Loucy (cell line): ENCODE data around the gene DNAJB6.

Source experiments
- H2AFZ ChIP-seq: fragments of 200-600 bp; sonication (generic); 2 replicates; pipeline ENCODE4 v1.6.0; 2016; ENCODE audit warnings: antibody characterized with exemption, mild to moderate bottlenecking, low read length, moderate library complexity
- H3F3A ChIP-seq: fragments of 200-600 bp; 2 replicates; pipeline ENCODE4 v1.6.0; 2016; ENCODE audit warnings: antibody characterized with exemption, low read depth, mild to moderate bottlenecking
- H3K27me3 ChIP-seq: fragments of 200-600 bp; sonication (generic); 2 replicates; pipeline ENCODE4 v1.6.1; 2014; ENCODE audit warnings: low read length, mild to moderate bottlenecking; ENCODE audit not compliant: insufficient read depth, poor library complexity, severe bottlenecking
- H3K36me3 ChIP-seq: fragments of 200-600 bp; sonication (generic); 2 replicates; pipeline ENCODE4 v1.6.1; 2016; ENCODE audit warnings: low read length; ENCODE audit not compliant: insufficient read depth
- H3K4me1 ChIP-seq: fragments of 200-600 bp; sonication (generic); 2 replicates; pipeline ENCODE4 v1.5.1; 2014; ENCODE audit warnings: low read length, mild to moderate bottlenecking; ENCODE audit not compliant: insufficient read depth, poor library complexity, severe bottlenecking
- H3K4me2 ChIP-seq: fragments of 200-600 bp; sonication (generic); 2 replicates; pipeline ENCODE4 v1.6.0; 2014; ENCODE audit warnings: antibody characterized with exemption, low read length, low read depth, mild to moderate bottlenecking; ENCODE audit not compliant: poor library complexity, severe bottlenecking
- H3K4me3 ChIP-seq: fragments of 200-600 bp; sonication (generic); 2 replicates; pipeline ENCODE4 v1.5.1; 2014; ENCODE audit warnings: low read length, mild to moderate bottlenecking, mixed read lengths; ENCODE audit not compliant: poor library complexity, severe bottlenecking
- H3K79me2 ChIP-seq: fragments of 200-600 bp; sonication (generic); 2 replicates; pipeline ENCODE4 v1.6.1; 2014; ENCODE audit warnings: low read length; ENCODE audit not compliant: insufficient read depth
- H3K9ac ChIP-seq: fragments of 200-600 bp; sonication (generic); 2 replicates; pipeline ENCODE4 v1.6.0; 2014; ENCODE audit warnings: mild to moderate bottlenecking, low read depth, low read length, moderate library complexity; ENCODE audit not compliant: poor library complexity, severe bottlenecking
- H3K9me2 ChIP-seq: fragments of 200-600 bp; sonication (generic); replicated peaks from 2 replicates; pipeline ENCODE4 v1.6.1; 2016; ENCODE audit warnings: low read depth, low read length, mixed read lengths
- H3K9me3 ChIP-seq: fragments of 200-600 bp; sonication (generic); 2 replicates; pipeline ENCODE4 v1.6.1; 2014; ENCODE audit warnings: mild to moderate bottlenecking, antibody characterized with exemption, low read length, low read depth; ENCODE audit not compliant: insufficient read depth
- H4K20me1 ChIP-seq: fragments of 200-600 bp; sonication (generic); 2 replicates; pipeline ENCODE4 v1.6.0; 2014; ENCODE audit warnings: antibody characterized with exemption, low read length, mild to moderate bottlenecking; ENCODE audit not compliant: insufficient read depth, poor library complexity, severe bottlenecking
- CTCF ChIP-seq: fragments of 200-600 bp; sonication (generic); conservative IDR thresholded peaks from 2 replicates; pipeline ENCODE4 v1.5.1; 2014; ENCODE audit warnings: mild to moderate bottlenecking, antibody characterized with exemption, low read length
- EZH2phosphoT487 ChIP-seq: fragments of 200-600 bp; IDR thresholded peaks from 2 replicates; pipeline ENCODE4 v1.6.1; 2018; ENCODE audit warnings: antibody characterized with exemption, mild to moderate bottlenecking, moderate library complexity, borderline replicate concordance

The DNAJB6 gene

GRCh38 chr7:157410831-157411556, 74.2 kb downstream of the DNAJB6 start:
- H4K20me1 ChIP-seq = peaks cover 4% of the 10 kb centered on the region
- H3K27me3 ChIP-seq = no peaks in the 10 kb centered on the region

GRCh38 chr7:157411580-157411979, 74.8 kb downstream of the DNAJB6 start:
- Histone ChIP-seq H3K36me3 (peaks cover 45% of the 10 kb centered on the region; the same call in 1 of the 2 replicates), H3K79me2 (no peaks in the 10 kb centered on the region), H3K4me1 (no peaks in the 10 kb centered on the region), H4K20me1 (peaks cover 4% of the 10 kb centered on the region), H3K9ac (no peak overlapping the region), H3K4me3 (no peak overlapping the region), H3F3A (no peaks in the 10 kb centered on the region), H2AFZ (no peak overlapping the region), H3K9me2 (no peaks in the 10 kb centered on the region), H3K27me3 (no peaks in the 10 kb centered on the region), H3K9me3 (no peaks in the 10 kb centered on the region), H3K4me2 (no peak overlapping the region)
- TF ChIP-seq EZH2phosphoT487 (no peak), CTCF (no peak)

More at GRCh38 chr7:157410831-157411556, 74.2 kb downstream of the DNAJB6 start:
- TF ChIP-seq EZH2phosphoT487 (no peak), CTCF (no peak)
- no peaks in the 10 kb centered on the region for H3K9me3 ChIP-seq
- H3K4me2 ChIP-seq = no peak overlapping the region
- H3K4me1 ChIP-seq = no peaks in the 10 kb centered on the region
- no peak overlapping the region for H2AFZ ChIP-seq
- no peaks in the 10 kb centered on the region for H3K9me2 ChIP-seq
- H3K36me3 ChIP-seq = peaks cover 39% of the 10 kb centered on the region; the same call in 1 of the 2 replicates
- H3K79me2 ChIP-seq = peaks cover 3% of the 10 kb centered on the region; the same call in 1 of the 2 replicates
- no peak overlapping the region for H3K4me3 ChIP-seq
- no peaks in the 10 kb centered on the region for H3F3A ChIP-seq
- no peak overlapping the region for H3K9ac ChIP-seq

- Histone ChIP-seq H3K36me3 (peaks cover 49% of the 10 kb centered on the region; the same call in 1 of the 2 replicates), H3K4me2 (no peak overlapping the region), H4K20me1 (peaks cover 4% of the 10 kb centered on the region)
These were observed 75.2 kb downstream of the DNAJB6 start for GRCh38 chr7:157412021-157412443.

More at GRCh38 chr7:157412021-157412443, 75.2 kb downstream of the DNAJB6 start:
- no peak for TF ChIP-seq EZH2phosphoT487
- no peak for TF ChIP-seq CTCF
- Histone ChIP-seq H3K9me3 (no peaks in the 10 kb centered on the region), H3K9me2 (no peaks in the 10 kb centered on the region), H3K4me3 (no peak overlapping the region), H3K27me3 (no peaks in the 10 kb centered on the region), H3K4me1 (no peaks in the 10 kb centered on the region), H3F3A (no peaks in the 10 kb centered on the region), H3K9ac (no peak overlapping the region), H3K79me2 (no peaks in the 10 kb centered on the region), H2AFZ (no peak overlapping the region)
